ENCODE data around the gene CEP85L.

The CEP85L gene

GRCh38 chr6:118598324-118598723 is 53.1 kb downstream of the CEP85L start:
- Histone ChIP-seq H3K9ac (ENCODE audit: low read length) (no peak overlapping the region), H3K9me2 (replicated peaks; ENCODE audit: insufficient read depth, low read length) (no peaks in the 10 kb centered on the region), H3K4me3 (ENCODE audit: insufficient read depth, low read length, poor library complexity, severe bottlenecking) (no peak overlapping the region), H3K27ac (ENCODE audit: low read depth, low read length) (no peak overlapping the region), H3K79me2 (ENCODE audit: insufficient read depth, low read length) (no peaks in the 10 kb centered on the region), H3K36me3 (ENCODE audit: low read length) (no peaks in the 10 kb centered on the region), H2AFZ (ENCODE audit: low read depth, low read length, severe bottlenecking) (no peak overlapping the region), H3K27me3 (ENCODE audit: low read length) (no peaks in the 10 kb centered on the region), H4K20me1 (ENCODE audit: low read depth, low read length) (no peaks in the 10 kb centered on the region), H3F3A (ENCODE audit: insufficient read depth) (no peaks in the 10 kb centered on the region), H3K9me3 (ENCODE audit: insufficient read depth, low read length) (no peaks in the 10 kb centered on the region), H3K4me2 (ENCODE audit: low read depth, low read length, poor library complexity, severe bottlenecking) (no peak overlapping the region)
- TF ChIP-seq EZH2phosphoT487 (conservative IDR thresholded peaks at IDR 0.05; ENCODE audit: low read length) (no peak), CTCF (IDR thresholded peaks at IDR 0.05; ENCODE audit: insufficient read depth, low read length, poor library complexity, severe bottlenecking) (no peak)

- Histone ChIP-seq H3K27ac (ENCODE audit: low read depth, low read length) (no peak overlapping the region), H3F3A (ENCODE audit: insufficient read depth) (no peaks in the 10 kb centered on the region), H3K79me2 (ENCODE audit: insufficient read depth, low read length) (no peaks in the 10 kb centered on the region), H3K27me3 (ENCODE audit: low read length) (no peaks in the 10 kb centered on the region), H3K9me2 (replicated peaks; ENCODE audit: insufficient read depth, low read length) (no peaks in the 10 kb centered on the region), H3K4me2 (ENCODE audit: low read depth, low read length, poor library complexity, severe bottlenecking) (no peak overlapping the region), H3K4me3 (ENCODE audit: insufficient read depth, low read length, poor library complexity, severe bottlenecking) (no peak overlapping the region), H4K20me1 (ENCODE audit: low read depth, low read length) (no peaks in the 10 kb centered on the region), H3K9ac (ENCODE audit: low read length) (no peak overlapping the region), H3K9me3 (ENCODE audit: insufficient read depth, low read length) (no peaks in the 10 kb centered on the region), H2AFZ (ENCODE audit: low read depth, low read length, severe bottlenecking) (no peak overlapping the region), H3K36me3 (ENCODE audit: low read length) (no peaks in the 10 kb centered on the region)
- no peak for TF ChIP-seq EZH2phosphoT487 (conservative IDR thresholded peaks at IDR 0.05; ENCODE audit: low read length)
- TF ChIP-seq CTCF (IDR thresholded peaks at IDR 0.05; ENCODE audit: insufficient read depth, low read length, poor library complexity, severe bottlenecking), result no peak
These were observed 53.8 kb downstream of the CEP85L start for GRCh38 chr6:118597636-118598035.

- Histone ChIP-seq H3K36me3 (ENCODE audit: low read length) (no peaks in the 10 kb centered on the region), H3K9me3 (ENCODE audit: insufficient read depth, low read length) (no peaks in the 10 kb centered on the region), H3K27me3 (ENCODE audit: low read length) (no peaks in the 10 kb centered on the region), H3K9ac (ENCODE audit: low read length) (no peak overlapping the region), H4K20me1 (ENCODE audit: low read depth, low read length) (no peaks in the 10 kb centered on the region), H2AFZ (ENCODE audit: low read depth, low read length, severe bottlenecking) (no peak overlapping the region), H3F3A (ENCODE audit: insufficient read depth) (no peaks in the 10 kb centered on the region), H3K4me2 (ENCODE audit: low read depth, low read length, poor library complexity, severe bottlenecking) (no peak overlapping the region), H3K79me2 (ENCODE audit: insufficient read depth, low read length) (no peaks in the 10 kb centered on the region), H3K4me3 (ENCODE audit: insufficient read depth, low read length, poor library complexity, severe bottlenecking) (no peak overlapping the region), H3K27ac (ENCODE audit: low read depth, low read length) (no peak overlapping the region), H3K9me2 (replicated peaks; ENCODE audit: insufficient read depth, low read length) (no peaks in the 10 kb centered on the region)
- TF ChIP-seq CTCF (IDR thresholded peaks at IDR 0.05; ENCODE audit: insufficient read depth, low read length, poor library complexity, severe bottlenecking) (no peak), EZH2phosphoT487 (conservative IDR thresholded peaks at IDR 0.05; ENCODE audit: low read length) (no peak)
These were observed 54.5 kb downstream of the CEP85L start for GRCh38 chr6:118596774-118597320.
